ENCODE results near the gene PPM1F.

The PPM1F gene

GRCh38 chr22:21938906-21939305 is 13.7 kb downstream of the PPM1F start:
- no peak for DNase-seq

- DNase-seq: peak; percentile 69
Measured at GRCh38 chr22:21938071-21938822, 14.4 kb downstream of the PPM1F start.

- no peak for DNase-seq
Measured at GRCh38 chr22:21937821-21938070, 14.9 kb downstream of the PPM1F start.

GRCh38 chr22:21937041-21937820 is 15.4 kb downstream of the PPM1F start:
- no peak for DNase-seq

- no peak for DNase-seq
Measured at GRCh38 chr22:21936151-21936775, 16.4 kb downstream of the PPM1F start.

- no peak for DNase-seq
Measured at GRCh38 chr22:21933910-21934309, 18.7 kb downstream of the PPM1F start.

GRCh38 chr22:21933413-21933812 is 19.2 kb downstream of the PPM1F start:
- DNase-seq: no peak

- no peak for DNase-seq
Measured at GRCh38 chr22:21932347-21932746, 20.3 kb downstream of the PPM1F start.

- no peak for DNase-seq
Measured at GRCh38 chr22:21931056-21931455, 21.6 kb downstream of the PPM1F start.

GRCh38 chr22:21929253-21929652 is 23.4 kb downstream of the PPM1F start:
- no peak for DNase-seq

GRCh38 chr22:21928048-21928447 is 24.6 kb downstream of the PPM1F start:
- no peak for DNase-seq

GRCh38 chr22:21927174-21927823 is 25.3 kb downstream of the PPM1F start:
- no peak for DNase-seq

GRCh38 chr22:21926728-21927127 is 25.9 kb downstream of the PPM1F start:
- DNase-seq: peak; percentile 11

- DNase-seq: no peak
Measured at GRCh38 chr22:21923163-21923561, 29.5 kb downstream of the PPM1F start.

- no peak for DNase-seq
Measured at GRCh38 chr22:21922370-21923162, 30.1 kb downstream of the PPM1F start.

- no peak for DNase-seq
Measured at GRCh38 chr22:21921729-21922128, 30.9 kb downstream of the PPM1F start.

GRCh38 chr22:21921184-21921721 is 31.4 kb downstream of the PPM1F start:
- DNase-seq: no peak

- DNase-seq: no peak
Measured at GRCh38 chr22:21920341-21921183, 32.1 kb downstream of the PPM1F start.

- DNase-seq: no peak
Measured at GRCh38 chr22:21919526-21920307, 32.9 kb downstream of the PPM1F start.

GRCh38 chr22:21918466-21919185 is 34.0 kb downstream of the PPM1F start:
- DNase-seq: no peak
